ENCODE measurements around the gene TRABD. TPM values are rescaled to one million over a fixed set of nuclear protein-coding genes. Genes with fewer than 3 reads are reported as not detected.
"Not testable (repeated sequence)": the region's sequence is repeated elsewhere in the genome, so short reads cannot be mapped to it uniquely, and the experiment has no call there.

TRABD gene
- total RNA-seq, 4 donors from 2014 or later = 26.6 to 51.9 (median 31.5) TPM

GRCh38 chr22:50162391-50162956 is 23.2 kb upstream of the TRABD start:
- Histone ChIP-seq H3K4me3 (replicated peaks in 1 of 3) (no peak overlapping the region), H3K27me3 (no peaks in the 10 kb centered on the region), H3K27ac (no peak overlapping the region), H3K36me3 (no peaks in the 10 kb centered on the region), H3K9me3 (no peaks in the 10 kb centered on the region), H3K4me1 (peaks cover 4 to 8% of the 10 kb centered on the region in 2 donors)
- WGBS, 2 donors = 81 to 84% methylated on average over 5 to 8 of the region's 10 CpGs
- no peak for DNase-seq
- intact Hi-C loops (cut with DNase I) = no loop called here
- no peak for TF ChIP-seq POLR2A (IDR thresholded peaks at IDR 0.05)
- no peak for TF ChIP-seq CTCF (IDR thresholded peaks at IDR 0.05)

GRCh38 chr22:50165436-50166123 is 20.1 kb upstream of the TRABD start:
- no peak for DNase-seq

GRCh38 chr22:50167689-50168489 is 17.8 kb upstream of the TRABD start:
- Histone ChIP-seq H3K4me3 (replicated peaks in 1 of 3) (no peak overlapping the region), H3K9me3 (no peaks in the 10 kb centered on the region), H3K4me1 (peaks cover 5 to 16% of the 10 kb centered on the region in 2 donors), H3K27ac (no peak overlapping the region), H3K36me3 (no peaks in the 10 kb centered on the region), H3K27me3 (no peaks in the 10 kb centered on the region)
- whole genome bisulfite sequencing, 2 donors = 65 to 69% methylated on average over 11 of the region's 11 CpGs
- no peak for DNase-seq
- no peak for TF ChIP-seq POLR2A (IDR thresholded peaks at IDR 0.05)
- TF ChIP-seq CTCF (IDR thresholded peaks at IDR 0.05) = no peak
- intact Hi-C loops (cut with DNase I) = no loop called here

More at GRCh38 chr22:50165436-50166123, 20.1 kb upstream of the TRABD start:
- Histone ChIP-seq H3K4me3 (replicated peaks in 1 of 3) (no peak overlapping the region), H3K4me1 (peaks cover 5 to 6% of the 10 kb centered on the region in 2 donors), H3K9me3 (no peaks in the 10 kb centered on the region), H3K36me3 (no peaks in the 10 kb centered on the region), H3K27me3 (no peaks in the 10 kb centered on the region), H3K27ac (no peak overlapping the region)
- intact Hi-C loops (cut with DNase I) = no loop called here
- WGBS, 2 donors = 91 to 97% methylated on average over 12 to 17 of the region's 28 CpGs
- TF ChIP-seq POLR2A (IDR thresholded peaks at IDR 0.05) (no peak), CTCF (IDR thresholded peaks at IDR 0.05) (no peak)

GRCh38 chr22:50168490-50169180 is 17.1 kb upstream of the TRABD start:
- H3K27me3 ChIP-seq; H3K4me3 ChIP-seq (replicated peaks in 1 of 3); H3K9me3 ChIP-seq; DNase-seq; intact Hi-C loops (cut with DNase I); H3K27ac ChIP-seq; H3K36me3 ChIP-seq: not testable (repeated sequence)
- 78 to 80% methylated on average over 5 of the region's 5 CpGs for WGBS, 2 donors
- H3K4me1 ChIP-seq = peaks cover 5 to 16% of the 10 kb centered on the region in 2 donors

GRCh38 chr22:50169181-50169759 is 16.4 kb upstream of the TRABD start:
- Histone ChIP-seq H3K4me1 (peaks cover 5 to 16% of the 10 kb centered on the region in 2 donors), H3K9me3 (no peaks in the 10 kb centered on the region), H3K36me3 (no peaks in the 10 kb centered on the region), H3K27me3 (no peaks in the 10 kb centered on the region), H3K4me3 (replicated peaks in 1 of 3) (peak overlapping the region in 1 of 3 donors; percentile 46), H3K27ac (no peak overlapping the region)
- intact Hi-C loops (cut with DNase I) = no loop called here
- DNase-seq = no peak
- TF ChIP-seq CTCF (IDR thresholded peaks at IDR 0.05) (no peak), POLR2A (IDR thresholded peaks at IDR 0.05) (no peak)
- WGBS, 2 donors = 28 to 37% methylated on average over 24 of the region's 36 CpGs

All from thyroid gland (tissue), 4 donors.